Adipocyte (in vitro differentiated cells): Measurements from ENCODE around the gene KRTAP10-6.
"Not testable (repeated sequence)": the region's sequence is repeated elsewhere in the genome, so short reads cannot be mapped to it uniquely, and the experiment has no call there.

Experiments used
- DNase-seq: peaks from one replicate; pipeline ENCODE4 v3.0.0-alpha.2; 2015; ENCODE audit warnings: low read depth
- H3K27me3 ChIP-seq: replicated peaks from 2 replicates; pipeline ENCODE4 v1.7.0; 2013; ENCODE audit warnings: mild to moderate bottlenecking, low read length, moderate library complexity; ENCODE audit not compliant: control insufficient read depth, insufficient read depth
- H3K36me3 ChIP-seq: 2 replicates; pipeline ENCODE4 v1.7.0; 2013; ENCODE audit warnings: low read length, mild to moderate bottlenecking, moderate library complexity; ENCODE audit not compliant: control insufficient read depth, insufficient read depth, severe bottlenecking
- H3K4me1 ChIP-seq: 2 replicates; pipeline ENCODE4 v1.7.0; 2013; ENCODE audit warnings: mild to moderate bottlenecking, low read length, moderate library complexity; ENCODE audit not compliant: control insufficient read depth, insufficient read depth
- H3K4me3 ChIP-seq: 2 replicates; pipeline ENCODE4 v1.7.0; 2013; ENCODE audit warnings: mild to moderate bottlenecking, low read length, moderate library complexity
- H3K9ac ChIP-seq: 2 replicates; pipeline ENCODE4 v1.7.0; 2013; ENCODE audit warnings: mild to moderate bottlenecking, low read length, moderate library complexity
- H3K9me3 ChIP-seq: 2 replicates; pipeline ENCODE4 v1.7.0; 2013; ENCODE audit warnings: mild to moderate bottlenecking, low read length, moderate library complexity; ENCODE audit not compliant: control insufficient read depth

KRTAP10-6 gene

DNA sequence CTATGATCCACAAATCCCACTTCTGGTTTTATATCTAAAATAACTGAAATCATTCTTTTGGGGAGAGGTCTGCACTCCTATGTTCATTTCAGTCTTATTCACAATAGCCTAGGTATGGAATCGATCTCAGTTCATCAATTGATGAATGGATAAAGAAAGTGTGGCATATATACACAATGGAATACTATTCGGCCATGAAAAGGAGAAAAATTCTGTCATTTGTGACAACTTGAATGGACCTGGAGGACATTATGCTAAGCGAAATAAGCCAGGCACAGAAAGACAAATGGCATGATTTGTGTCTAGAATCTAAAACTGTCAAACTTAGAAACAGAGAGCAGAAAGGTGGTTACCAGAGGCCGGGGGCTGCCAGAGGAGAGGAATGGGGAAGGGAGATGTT, 14.2 kb upstream of the KRTAP10-6 start:
- no peak overlapping the region for H3K4me3 ChIP-seq
- no peaks in the 10 kb centered on the region for H3K4me1 ChIP-seq
- H3K9ac ChIP-seq = no peak overlapping the region
- H3K9me3 ChIP-seq = peaks cover 22% of the 10 kb centered on the region
- H3K36me3 ChIP-seq = no peaks in the 10 kb centered on the region
- DNase-seq = no peak
- H3K27me3 ChIP-seq = peaks cover 8% of the 10 kb centered on the region

DNA sequence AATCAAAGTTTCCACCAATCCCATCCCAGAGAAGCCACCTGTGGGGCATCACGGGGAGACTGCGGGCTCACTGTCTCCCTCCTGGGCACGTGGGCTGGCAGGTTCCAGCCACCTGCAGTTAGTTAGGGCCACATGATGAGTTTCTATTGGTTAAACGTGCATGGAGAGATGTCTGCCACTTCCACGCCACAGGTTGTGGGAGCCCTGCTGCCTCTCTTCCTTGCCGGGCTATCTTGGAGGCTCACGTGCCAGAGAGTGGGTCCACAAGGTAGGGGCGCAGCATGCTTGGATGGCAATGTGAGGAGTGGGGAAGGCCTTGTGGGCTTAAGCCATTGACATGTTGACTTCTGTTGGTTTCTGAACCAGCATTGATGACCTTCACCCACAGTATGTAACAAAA, 11.6 kb upstream of the KRTAP10-6 start:
- no peak for DNase-seq
- Histone ChIP-seq H3K36me3 (no peaks in the 10 kb centered on the region), H3K4me3 (no peak overlapping the region), H3K4me1 (no peaks in the 10 kb centered on the region), H3K9ac (no peak overlapping the region), H3K9me3 (peaks cover 8% of the 10 kb centered on the region), H3K27me3 (peaks cover 10% of the 10 kb centered on the region)

DNA sequence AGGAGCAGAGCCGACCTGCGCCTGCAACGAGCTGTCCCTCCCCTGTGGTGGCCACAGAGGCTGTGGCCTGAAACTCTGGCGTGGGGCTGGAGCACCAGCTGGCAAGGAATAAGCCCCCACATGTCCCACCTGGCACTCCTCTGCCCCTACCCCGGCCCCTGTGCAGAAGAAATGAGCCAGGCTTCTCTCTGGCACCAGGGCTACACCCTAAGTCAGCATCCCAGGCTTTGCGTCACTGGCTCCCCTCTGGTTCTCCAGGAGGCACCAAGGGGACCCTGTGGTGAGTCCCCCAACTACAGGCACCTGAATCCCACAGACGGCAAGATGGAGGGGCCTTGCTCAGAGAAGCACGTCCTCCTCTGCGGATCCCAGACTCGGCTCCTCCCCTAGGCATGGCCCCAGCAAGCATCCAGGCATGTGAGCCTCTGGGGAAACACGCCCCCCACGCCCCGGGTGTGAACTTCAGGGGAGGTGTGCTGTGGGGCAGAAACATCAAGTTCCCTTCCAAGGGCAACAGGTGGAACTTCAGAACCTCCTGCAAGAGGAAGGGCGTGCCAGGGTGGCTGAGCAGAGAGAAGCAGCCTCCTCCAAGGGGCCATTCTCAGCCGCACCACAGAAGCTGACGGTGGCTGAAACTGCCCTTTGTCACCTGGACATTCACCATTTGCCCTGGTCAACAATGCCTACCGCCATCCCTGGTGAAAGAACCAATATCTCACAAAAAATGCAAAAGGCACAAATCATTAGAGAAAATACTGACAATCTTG, 11.0 kb upstream of the KRTAP10-6 start:
- H3K27me3 ChIP-seq = peaks cover 10% of the 10 kb centered on the region
- H3K36me3 ChIP-seq = no peaks in the 10 kb centered on the region
- H3K4me1 ChIP-seq = no peaks in the 10 kb centered on the region
- H3K4me3 ChIP-seq = no peak overlapping the region
- H3K9ac ChIP-seq = no peak overlapping the region
- peaks cover 11% of the 10 kb centered on the region for H3K9me3 ChIP-seq
- no peak for DNase-seq

- no peaks in the 10 kb centered on the region for H3K4me1 ChIP-seq
- peaks cover 14% of the 10 kb centered on the region for H3K27me3 ChIP-seq
- no peak overlapping the region for H3K4me3 ChIP-seq
- H3K9ac ChIP-seq = no peak overlapping the region
- H3K9me3 ChIP-seq = peaks cover 13% of the 10 kb centered on the region
- DNase-seq = no peak
- no peaks in the 10 kb centered on the region for H3K36me3 ChIP-seq
These were observed 10.2 kb upstream of the KRTAP10-6 start for GRCh38 chr21:44602463-44602850.

DNA sequence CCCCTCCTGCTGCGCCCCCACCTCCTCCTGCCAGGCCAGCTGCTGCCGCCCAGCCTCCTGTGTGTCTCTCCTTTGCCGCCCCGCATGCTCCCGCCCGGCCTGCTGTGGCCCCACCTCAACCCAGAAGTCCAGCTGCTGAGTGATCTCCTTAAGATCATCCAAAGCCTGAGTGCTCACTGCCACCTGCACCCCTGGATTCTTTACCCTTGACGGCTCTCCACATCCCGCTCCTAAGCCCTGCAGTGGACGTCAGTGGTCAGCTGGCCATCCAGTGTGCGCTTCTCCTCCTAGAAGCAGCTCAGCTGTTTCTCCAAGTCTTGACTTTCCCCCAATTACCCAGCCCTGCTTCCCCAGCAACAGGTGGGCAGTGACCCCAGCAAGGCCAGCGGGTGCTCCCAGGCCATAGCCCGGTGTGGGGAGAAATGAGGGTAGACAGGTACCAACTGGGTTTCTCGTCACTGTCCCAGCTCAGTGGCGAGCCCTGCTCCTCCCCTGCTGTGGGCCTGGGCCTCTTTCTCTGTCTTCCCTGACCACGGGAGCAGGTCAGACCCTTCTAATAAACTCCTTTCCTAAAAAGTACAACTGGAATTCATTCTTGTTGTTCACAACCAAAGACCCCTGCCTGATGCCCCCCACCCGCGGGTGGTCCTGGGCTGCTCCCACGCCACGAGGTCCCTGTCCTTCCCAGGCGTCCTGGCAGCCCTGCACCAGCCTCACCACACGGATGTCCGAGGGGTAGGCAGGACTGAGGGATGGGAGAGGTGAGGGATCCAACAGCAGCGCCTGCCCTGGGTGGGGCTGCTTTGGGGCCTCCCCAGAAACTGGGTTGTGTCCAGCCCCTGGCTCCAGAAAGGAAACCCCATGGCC, 9.5 kb upstream of the KRTAP10-6 start:
- Histone ChIP-seq H3K36me3 (no peaks in the 10 kb centered on the region), H3K4me3 (no peak overlapping the region), H3K9ac (no peak overlapping the region), H3K4me1 (no peaks in the 10 kb centered on the region), H3K27me3 (peaks cover 14% of the 10 kb centered on the region), H3K9me3 (peaks cover 13% of the 10 kb centered on the region)
- DNase-seq = no peak

- not testable (repeated sequence) for H3K4me1 ChIP-seq, H3K9me3 ChIP-seq, DNase-seq, H3K9ac ChIP-seq, H3K36me3 ChIP-seq, H3K4me3 ChIP-seq
- H3K27me3 ChIP-seq = peaks cover 16% of the 10 kb centered on the region
These were observed 8.8 kb upstream of the KRTAP10-6 start for GRCh38 chr21:44601091-44601490.

GRCh38 chr21:44600118-44600978, 8.0 kb upstream of the KRTAP10-6 start, which contains the start of gene KRTAP10-7:
Gene KRTAP10-7, plus strand, starts transcription at chr21:44600597. Its CDS starts 25 bp downstream, at chr21:44600622.
- not testable (repeated sequence) for H3K9me3 ChIP-seq, H3K36me3 ChIP-seq, H3K9ac ChIP-seq, H3K4me3 ChIP-seq, H3K4me1 ChIP-seq, DNase-seq
- peaks cover 22% of the 10 kb centered on the region for H3K27me3 ChIP-seq

DNA sequence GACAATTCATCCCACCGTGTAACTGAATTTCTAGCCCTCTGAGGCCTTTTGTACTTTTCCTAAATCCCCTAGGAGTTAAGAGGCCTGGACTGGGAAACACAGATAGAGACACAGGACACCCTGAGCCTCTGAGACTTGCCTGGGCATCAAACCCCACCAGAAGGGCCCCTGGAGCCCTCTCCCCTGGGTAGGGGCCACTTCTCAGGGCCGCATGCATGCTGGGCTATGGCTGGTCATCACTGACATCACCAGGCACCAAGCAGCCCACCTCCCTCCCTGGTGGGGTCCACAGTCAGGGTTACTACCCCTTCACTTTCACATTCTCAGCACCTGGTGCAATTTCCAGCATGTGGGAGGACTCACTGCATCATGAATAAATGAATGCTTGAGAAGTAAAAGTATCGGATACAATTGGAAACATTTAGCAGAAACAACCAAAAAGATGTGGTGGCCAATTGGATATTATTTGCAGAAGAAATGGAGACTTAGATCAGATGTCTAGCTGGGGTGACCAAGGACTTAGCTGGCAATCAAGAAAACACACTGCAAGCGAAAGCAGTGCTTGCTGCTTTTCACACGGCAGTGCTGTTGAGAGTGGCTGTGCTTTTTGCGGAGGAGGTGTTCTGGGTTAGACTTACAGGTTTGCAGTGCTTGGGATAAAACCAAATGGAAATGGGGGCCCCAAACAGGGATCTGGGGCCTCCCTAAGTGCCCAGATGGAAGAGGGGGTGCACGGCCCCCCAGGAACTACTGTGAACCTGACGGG, 7.1 kb upstream of the KRTAP10-6 start:
- Histone ChIP-seq H3K36me3 (no peaks in the 10 kb centered on the region), H3K4me3 (no peak overlapping the region), H3K9ac (no peak overlapping the region), H3K9me3 (peaks cover 8% of the 10 kb centered on the region), H3K27me3 (peaks cover 27% of the 10 kb centered on the region), H3K4me1 (no peaks in the 10 kb centered on the region)
- DNase-seq = no peak

DNA sequence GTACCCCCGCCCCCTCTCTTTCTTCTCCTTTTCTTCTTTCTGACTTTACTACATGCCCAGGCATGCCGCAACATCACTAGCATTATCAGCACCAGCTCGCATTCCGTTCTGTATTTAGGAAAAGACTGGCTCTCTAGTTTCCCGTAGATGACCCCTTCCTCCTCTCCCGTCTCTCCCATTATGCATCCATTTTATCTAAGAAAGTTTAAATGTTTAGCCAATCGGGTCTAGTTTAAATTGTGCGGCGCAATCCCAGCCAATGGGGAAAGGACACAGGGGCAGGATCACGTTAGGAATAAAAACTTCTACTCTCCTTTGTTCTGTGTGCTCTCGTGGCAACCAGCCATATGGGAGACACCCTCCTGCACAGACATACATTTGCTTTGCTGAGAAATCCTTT, 5.8 kb upstream of the KRTAP10-6 start:
- H3K9me3 ChIP-seq = peaks cover 6% of the 10 kb centered on the region
- no peak overlapping the region for H3K9ac ChIP-seq
- no peaks in the 10 kb centered on the region for H3K36me3 ChIP-seq
- H3K27me3 ChIP-seq = peaks cover 41% of the 10 kb centered on the region
- no peak overlapping the region for H3K4me3 ChIP-seq
- DNase-seq = no peak
- H3K4me1 ChIP-seq = peaks cover 4% of the 10 kb centered on the region

DNA sequence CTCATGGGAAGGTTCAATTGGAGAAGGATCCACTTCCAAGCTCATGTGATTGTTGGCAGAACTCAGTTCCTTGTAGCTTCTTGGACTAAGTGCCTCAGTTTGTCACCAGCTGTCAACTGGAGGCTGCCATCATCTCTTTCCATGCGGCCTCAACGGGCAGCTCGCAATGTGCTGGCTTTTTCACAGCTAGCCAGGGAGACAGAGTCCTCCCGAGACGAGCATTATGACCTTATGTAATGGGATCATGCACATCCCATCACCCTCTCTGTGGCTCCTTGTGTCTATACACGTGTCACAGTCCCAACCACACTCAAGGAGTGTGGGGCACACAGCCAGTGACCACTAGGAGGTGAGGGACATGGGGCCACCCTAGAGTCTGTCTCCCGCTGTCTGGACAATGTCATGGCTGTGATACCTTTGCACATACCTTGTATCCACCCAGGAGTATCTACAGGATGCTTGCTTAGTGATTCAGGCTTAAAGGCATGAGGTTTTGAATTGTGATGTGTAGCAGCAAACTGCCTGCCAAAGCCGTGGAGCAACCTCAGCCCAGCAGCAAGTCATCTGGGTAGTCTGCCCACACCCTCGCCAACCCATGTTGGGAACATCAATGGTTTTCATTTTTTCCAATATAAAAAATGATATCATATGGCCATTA, 3.9 kb upstream of the KRTAP10-6 start:
- no peaks in the 10 kb centered on the region for H3K36me3 ChIP-seq
- no peak overlapping the region for H3K9ac ChIP-seq
- H3K4me3 ChIP-seq = no peak overlapping the region
- peaks cover 4% of the 10 kb centered on the region for H3K4me1 ChIP-seq
- peaks cover 6% of the 10 kb centered on the region for H3K9me3 ChIP-seq
- no peak for DNase-seq
- H3K27me3 ChIP-seq = peaks cover 41% of the 10 kb centered on the region
